ENCODE results near the gene PPFIA1. TPM values are rescaled to one million over a fixed set of nuclear protein-coding genes. Genes with fewer than 3 reads are reported as not detected.

PPFIA1 gene
- total RNA-seq, 1 donor from 2014 or later, result 52.3 TPM

- Mint-ChIP-seq H3K4me3 (ENCODE audit: unreplicated experiment) (no peak overlapping the region), H3K4me1 (ENCODE audit: unreplicated experiment) (no peaks in the 10 kb centered on the region), H3K36me3 (ENCODE audit: low read depth, unreplicated experiment) (peaks cover 39% of the 10 kb centered on the region)
These were observed 68.6 kb downstream of the PPFIA1 start for GRCh38 chr11:70339066-70339465.

GRCh38 chr11:70341881-70342429 lies 71.5 kb downstream of the PPFIA1 start:
- H3K27ac Mint-ChIP-seq (ENCODE audit: unreplicated experiment), result no peak overlapping the region

More at GRCh38 chr11:70339066-70339465, 68.6 kb downstream of the PPFIA1 start:
- H3K27me3 Mint-ChIP-seq (ENCODE audit: unreplicated experiment), result peaks cover 5% of the 10 kb centered on the region
- H3K27ac Mint-ChIP-seq (ENCODE audit: unreplicated experiment), result no peak overlapping the region
- no peak for DNase-seq (ENCODE audit: low spot score)
- no peaks in the 10 kb centered on the region for H3K9me3 Mint-ChIP-seq (ENCODE audit: unreplicated experiment)
- no peak for TF ChIP-seq CTCF (IDR thresholded peaks at IDR 0.05; ENCODE audit: unreplicated experiment)

GRCh38 chr11:70343636-70344035 lies 73.1 kb downstream of the PPFIA1 start:
- Mint-ChIP-seq H3K36me3 (ENCODE audit: low read depth, unreplicated experiment) (peaks cover 25% of the 10 kb centered on the region), H3K27me3 (ENCODE audit: unreplicated experiment) (peaks cover 5% of the 10 kb centered on the region), H3K27ac (ENCODE audit: unreplicated experiment) (no peak overlapping the region), H3K9me3 (ENCODE audit: unreplicated experiment) (no peaks in the 10 kb centered on the region), H3K4me1 (ENCODE audit: unreplicated experiment) (no peaks in the 10 kb centered on the region), H3K4me3 (ENCODE audit: unreplicated experiment) (peak overlapping the region; percentile 67)
- DNase-seq (ENCODE audit: low spot score), result no peak
- TF ChIP-seq CTCF (IDR thresholded peaks at IDR 0.05; ENCODE audit: unreplicated experiment), result no peak

More at GRCh38 chr11:70341881-70342429, 71.5 kb downstream of the PPFIA1 start:
- peak overlapping the region; percentile 24 for H3K4me3 Mint-ChIP-seq (ENCODE audit: unreplicated experiment)
- H3K36me3 Mint-ChIP-seq (ENCODE audit: low read depth, unreplicated experiment), result peaks cover 32% of the 10 kb centered on the region
- no peaks in the 10 kb centered on the region for H3K4me1 Mint-ChIP-seq (ENCODE audit: unreplicated experiment)
- peaks cover 5% of the 10 kb centered on the region for H3K27me3 Mint-ChIP-seq (ENCODE audit: unreplicated experiment)
- no peak for TF ChIP-seq CTCF (IDR thresholded peaks at IDR 0.05; ENCODE audit: unreplicated experiment)
- no peaks in the 10 kb centered on the region for H3K9me3 Mint-ChIP-seq (ENCODE audit: unreplicated experiment)
- DNase-seq (ENCODE audit: low spot score), result no peak

- Mint-ChIP-seq H3K9me3 (ENCODE audit: unreplicated experiment) (no peaks in the 10 kb centered on the region), H3K36me3 (ENCODE audit: low read depth, unreplicated experiment) (peaks cover 12% of the 10 kb centered on the region), H3K4me1 (ENCODE audit: unreplicated experiment) (peaks cover 3% of the 10 kb centered on the region), H3K27ac (ENCODE audit: unreplicated experiment) (no peak overlapping the region), H3K4me3 (ENCODE audit: unreplicated experiment) (no peak overlapping the region), H3K27me3 (ENCODE audit: unreplicated experiment) (no peaks in the 10 kb centered on the region)
- TF ChIP-seq CTCF (IDR thresholded peaks at IDR 0.05; ENCODE audit: unreplicated experiment), result no peak
- DNase-seq (ENCODE audit: low spot score), result no peak
These were observed 77.7 kb downstream of the PPFIA1 start for GRCh38 chr11:70348191-70348590.

GRCh38 chr11:70348608-70349007 lies 78.1 kb downstream of the PPFIA1 start:
- H3K9me3 Mint-ChIP-seq (ENCODE audit: unreplicated experiment), result no peaks in the 10 kb centered on the region
- peaks cover 8% of the 10 kb centered on the region for H3K36me3 Mint-ChIP-seq (ENCODE audit: low read depth, unreplicated experiment)
- no peak for TF ChIP-seq CTCF (IDR thresholded peaks at IDR 0.05; ENCODE audit: unreplicated experiment)
- H3K27me3 Mint-ChIP-seq (ENCODE audit: unreplicated experiment), result no peaks in the 10 kb centered on the region
- DNase-seq (ENCODE audit: low spot score), result no peak
- no peak overlapping the region for H3K27ac Mint-ChIP-seq (ENCODE audit: unreplicated experiment)
- peaks cover 3% of the 10 kb centered on the region for H3K4me1 Mint-ChIP-seq (ENCODE audit: unreplicated experiment)
- no peak overlapping the region for H3K4me3 Mint-ChIP-seq (ENCODE audit: unreplicated experiment)

Data from endothelial cell (in vitro differentiated cells).